OCI-LY3 (cell line): ENCODE measurements around the gene TBXAS1.

Source experiments
- CTCF ChIP-seq: fragments of 200-600, 300-600 bp; sonication (generic); IDR thresholded peaks from 2 replicates; pipeline ENCODE4 v1.5.1; 2014; ENCODE audit warnings: antibody characterized with exemption, low read length, low read depth
- EZH2phosphoT487 ChIP-seq: fragments of 200-600 bp; shearing (Covaris generic); IDR thresholded peaks from 2 replicates; pipeline ENCODE4 v1.6.1; 2018; ENCODE audit warnings: antibody characterized with exemption, mixed run types, low read depth

DNA sequence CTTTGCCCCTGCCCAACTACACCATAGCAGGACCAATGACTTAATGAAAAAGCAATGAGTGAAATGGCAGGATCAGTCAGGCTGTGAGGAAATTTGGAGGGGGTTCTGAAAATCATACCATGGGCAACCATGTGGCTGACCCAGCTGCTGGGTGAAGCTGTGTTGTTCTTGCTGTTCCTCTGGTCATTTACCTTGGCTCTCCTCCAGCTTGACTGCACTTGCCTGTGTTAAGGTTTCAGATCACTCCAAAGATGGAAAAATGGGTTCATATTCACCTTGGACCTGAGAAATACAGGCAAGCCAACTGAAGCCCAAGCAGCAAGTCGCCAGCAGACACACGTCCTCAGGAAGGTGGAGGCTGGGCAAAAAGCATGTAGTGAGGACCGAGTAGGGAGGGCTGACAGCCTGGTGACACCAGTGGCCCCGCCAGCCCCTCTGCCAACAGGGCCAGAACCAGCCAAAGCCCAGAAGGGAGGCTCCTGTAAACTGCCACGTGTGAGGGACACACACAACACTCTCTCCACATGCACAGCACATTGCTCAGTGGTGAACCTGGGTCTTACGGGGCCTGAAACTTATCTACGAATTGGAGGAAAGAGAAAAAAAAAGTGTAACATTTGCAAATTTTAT, 193.6 kb downstream of the TBXAS1 start:
- TF ChIP-seq EZH2phosphoT487 = no peak
- TF ChIP-seq CTCF = no peak
